GM03348 (cell line): Measurements from ENCODE around the gene ZGPAT.
"Not testable (repeated sequence)": the region's sequence is repeated elsewhere in the genome, so short reads cannot be mapped to it uniquely, and the experiment has no call there.

ENCODE experiments used
- DNase-seq: peaks from one replicate; pipeline ENCODE4 v3.0.0; 2012; ENCODE audit warnings: low spot score

The ZGPAT gene, protein sequence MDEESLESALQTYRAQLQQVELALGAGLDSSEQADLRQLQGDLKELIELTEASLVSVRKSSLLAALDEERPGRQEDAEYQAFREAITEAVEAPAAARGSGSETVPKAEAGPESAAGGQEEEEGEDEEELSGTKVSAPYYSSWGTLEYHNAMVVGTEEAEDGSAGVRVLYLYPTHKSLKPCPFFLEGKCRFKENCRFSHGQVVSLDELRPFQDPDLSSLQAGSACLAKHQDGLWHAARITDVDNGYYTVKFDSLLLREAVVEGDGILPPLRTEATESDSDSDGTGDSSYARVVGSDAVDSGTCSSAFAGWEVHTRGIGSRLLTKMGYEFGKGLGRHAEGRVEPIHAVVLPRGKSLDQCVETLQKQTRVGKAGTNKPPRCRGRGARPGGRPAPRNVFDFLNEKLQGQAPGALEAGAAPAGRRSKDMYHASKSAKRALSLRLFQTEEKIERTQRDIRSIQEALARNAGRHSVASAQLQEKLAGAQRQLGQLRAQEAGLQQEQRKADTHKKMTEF

GRCh38 chr20:63707558-63708300 is at the start of gene ZGPAT, which contains the start of gene ARFRP1:
ZGPAT (plus strand) TSS chr20:63708039; CDS start chr20:63708581, 542 bp downstream.
ARFRP1 (minus strand) TSS chr20:63707976; CDS start chr20:63707091, 885 bp downstream.
- DNase-seq, result peak; percentile 95

GRCh38 chr20:63658749-63659187 is 49.1 kb upstream of the ZGPAT start:
- peak; percentile 66 for DNase-seq

- DNase-seq, result no peak
Measured at GRCh38 chr20:63659370-63659769, 48.5 kb upstream of the ZGPAT start.

DNA sequence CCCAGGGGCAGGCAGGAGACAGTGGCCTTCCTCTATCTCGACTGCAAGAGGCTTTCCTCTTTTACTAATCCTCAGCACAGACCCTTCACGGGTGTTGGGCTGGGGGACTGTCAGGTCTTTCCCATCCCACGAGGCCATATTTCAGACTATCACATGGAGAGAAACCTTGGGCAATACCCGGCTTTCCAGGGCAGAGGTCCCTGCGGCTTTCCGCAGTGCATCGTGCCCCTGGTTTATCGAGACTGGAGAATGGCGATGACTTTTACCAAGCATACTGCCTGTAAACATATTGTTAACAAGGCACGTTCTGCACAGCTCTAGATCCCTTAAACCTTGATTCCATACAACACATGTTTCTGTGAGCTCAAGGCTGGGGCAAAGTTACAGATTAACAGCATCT is 47.7 kb upstream of the ZGPAT start:
- DNase-seq, result not testable (repeated sequence)

DNA sequence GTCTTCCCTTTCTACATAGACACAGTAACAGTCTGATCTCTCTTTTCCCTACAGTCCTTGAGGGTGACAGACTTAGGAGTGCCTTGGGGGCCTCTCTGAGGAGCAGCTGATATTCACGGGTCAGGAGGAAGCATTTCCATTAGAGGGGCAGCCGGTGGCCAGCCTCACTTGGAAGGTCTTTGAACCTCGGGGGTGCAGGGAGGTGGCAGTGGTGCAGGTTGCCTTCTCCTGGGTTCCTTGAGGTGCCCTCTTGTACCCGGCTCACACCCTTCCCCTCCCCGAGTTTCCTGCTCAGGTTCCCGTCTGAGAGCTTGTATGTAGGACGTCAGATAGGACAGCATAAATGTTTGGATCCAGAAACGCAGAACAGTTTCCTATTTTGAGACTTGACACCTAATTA is 47.2 kb upstream of the ZGPAT start:
- no peak for DNase-seq

DNA sequence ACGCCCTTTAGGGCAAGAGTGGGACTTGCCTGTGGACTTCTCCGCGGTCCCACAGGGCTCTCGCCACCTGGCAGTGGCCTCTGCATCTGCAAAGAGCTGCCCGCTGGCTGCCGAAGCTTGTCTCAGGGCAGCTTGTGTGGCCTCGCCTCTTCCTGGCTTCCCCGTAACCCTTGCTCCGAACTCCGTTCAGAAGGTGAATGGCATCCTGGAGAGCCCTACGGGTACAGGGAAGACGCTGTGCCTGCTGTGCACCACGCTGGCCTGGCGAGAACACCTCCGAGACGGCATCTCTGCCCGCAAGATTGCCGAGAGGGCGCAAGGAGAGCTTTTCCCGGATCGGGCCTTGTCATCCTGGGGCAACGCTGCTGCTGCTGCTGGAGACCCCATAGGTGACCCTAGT is 46.7 kb upstream of the ZGPAT start:
- no peak for DNase-seq

- no peak for DNase-seq
Measured at GRCh38 chr20:63661959-63662812, 45.7 kb upstream of the ZGPAT start.

- no peak for DNase-seq
Measured at GRCh38 chr20:63662813-63663189, 45.0 kb upstream of the ZGPAT start.

- no peak for DNase-seq
Measured at GRCh38 chr20:63663332-63664066, 44.3 kb upstream of the ZGPAT start.

GRCh38 chr20:63664143-63664851 is 43.5 kb upstream of the ZGPAT start:
- no peak for DNase-seq

- DNase-seq, result no peak
Measured at GRCh38 chr20:63664861-63665594, 42.8 kb upstream of the ZGPAT start.

DNA sequence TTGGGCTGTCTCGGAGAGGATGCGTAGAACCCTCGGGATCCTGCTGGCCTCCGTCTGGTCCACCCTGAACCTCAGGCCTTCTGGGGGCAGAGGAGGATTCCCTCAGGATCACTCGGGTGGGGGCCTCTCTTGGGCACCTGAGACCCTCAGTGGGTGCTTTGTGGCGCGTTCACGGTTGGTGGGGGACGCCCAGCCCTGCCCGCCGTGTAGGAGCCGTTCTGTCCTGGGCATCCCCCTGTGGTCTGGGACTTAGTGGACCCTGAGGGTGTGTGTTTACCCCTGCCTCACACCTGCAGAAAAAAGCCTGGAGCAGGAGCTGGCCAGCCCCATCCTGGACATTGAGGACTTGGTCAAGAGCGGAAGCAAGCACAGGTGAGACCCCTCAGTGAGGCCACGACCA is 42.1 kb upstream of the ZGPAT start:
- DNase-seq, result no peak

DNA sequence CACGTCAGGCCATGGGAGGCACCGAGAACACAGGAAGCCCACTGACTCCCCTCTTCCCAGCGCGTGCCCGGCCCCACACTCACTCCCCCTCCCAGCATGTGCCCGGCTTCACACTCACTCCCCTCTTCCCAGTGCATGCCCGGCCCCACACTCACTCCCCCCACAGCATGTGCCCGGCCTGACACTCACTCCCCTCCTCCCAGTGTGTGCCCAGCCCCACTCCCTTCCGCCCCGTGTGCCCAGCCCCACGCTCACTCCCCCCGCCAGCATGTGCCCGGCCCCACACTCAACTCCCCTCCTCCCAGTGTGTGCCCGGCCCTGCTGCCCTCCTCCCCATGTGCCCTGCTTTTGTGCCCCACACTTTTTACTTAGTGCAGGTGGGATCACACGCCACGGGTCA is 40.0 kb upstream of the ZGPAT start:
- DNase-seq, result no peak

DNA sequence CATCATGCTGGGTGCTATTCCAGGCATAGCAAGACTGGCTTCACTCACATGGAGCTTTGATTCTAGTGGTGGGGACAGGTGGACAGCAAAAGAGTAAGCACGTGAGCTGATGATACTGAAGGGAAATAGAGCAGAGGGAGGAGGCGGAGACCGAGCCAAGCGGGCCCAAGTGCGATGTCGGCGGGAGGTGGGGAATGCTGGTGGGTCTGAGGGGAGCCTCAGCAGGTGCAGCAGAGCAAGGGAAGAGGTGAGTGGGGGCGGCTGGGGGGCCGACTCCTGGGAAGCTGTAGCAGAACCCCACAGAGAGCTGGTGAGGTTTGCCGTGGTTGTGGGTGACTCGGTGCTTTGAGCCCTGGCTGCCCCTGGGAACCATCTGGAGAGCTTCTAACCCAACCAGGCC is 39.5 kb upstream of the ZGPAT start:
- no peak for DNase-seq

GRCh38 chr20:63671695-63672094 is 36.1 kb upstream of the ZGPAT start:
- DNase-seq, result not testable (repeated sequence)

DNA sequence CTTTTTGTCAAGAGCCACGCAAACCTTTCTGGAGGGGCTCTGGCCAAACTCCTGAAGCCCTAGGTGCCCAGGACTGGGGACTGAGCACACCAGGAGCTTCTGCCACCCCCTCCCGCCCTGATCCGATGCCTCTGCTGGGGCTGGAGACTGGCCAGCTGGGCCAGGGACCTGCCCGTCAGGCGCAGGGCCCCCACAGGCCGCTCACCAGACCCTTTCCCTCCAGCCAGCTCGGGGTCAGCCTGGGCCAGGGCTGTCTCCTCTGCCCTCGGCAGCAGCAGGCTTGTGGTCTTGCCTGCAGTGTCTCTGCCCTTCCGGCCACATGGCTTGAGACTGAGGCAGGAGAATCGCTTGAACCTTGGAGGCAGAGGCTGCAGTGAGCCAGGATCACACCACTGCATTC is 35.2 kb upstream of the ZGPAT start:
- DNase-seq, result no peak

DNA sequence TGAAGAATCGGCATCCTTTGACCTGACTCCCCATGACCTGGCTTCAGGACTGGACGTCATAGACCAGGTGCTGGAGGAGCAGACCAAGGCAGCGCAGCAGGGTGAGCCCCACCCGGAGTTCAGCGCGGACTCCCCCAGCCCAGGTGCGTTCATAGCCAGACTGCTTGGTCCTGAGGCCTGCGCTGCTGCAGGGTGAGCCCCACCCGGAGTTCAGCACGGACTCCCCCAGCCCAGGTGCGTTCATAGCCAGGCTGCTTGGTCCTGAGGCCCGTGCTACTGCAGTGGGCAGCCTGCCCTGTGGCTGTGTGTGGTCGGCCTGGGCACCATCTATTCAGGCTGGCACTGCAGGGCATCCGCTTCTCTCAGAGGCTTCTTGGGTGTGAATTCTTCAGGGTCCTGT is 33.9 kb upstream of the ZGPAT start:
- no peak for DNase-seq

GRCh38 chr20:63675681-63676368 is 32.0 kb upstream of the ZGPAT start:
- no peak for DNase-seq

GRCh38 chr20:63678071-63678470 is 29.8 kb upstream of the ZGPAT start:
- no peak for DNase-seq
